Measurements from ENCODE around the gene WDR11. TPM values are rescaled to one million over a fixed set of nuclear protein-coding genes. Genes with fewer than 3 reads are reported as not detected.

Gene WDR11
- polyA plus RNA-seq, 2 of the 4 experiments (the other 2 are of a cell fraction), result 34.4 to 87.1 TPM

GRCh38 chr10:120835603-120836002 is 15.6 kb upstream of the WDR11 start:
- ATAC-seq (no peak), DNase-seq (ENCODE audit: low read depth in 1 of 2, low spot score in 1 of 2) (no peak), FAIRE-seq (no peak)
- Histone ChIP-seq H3K4me2 (no peak overlapping the region), H3K27ac (no peak overlapping the region), H3K9me3 (no peaks in the 10 kb centered on the region), H3K4me1 (no peaks in the 10 kb centered on the region), H3K4me3 (no peak overlapping the region)
- WGBS (ENCODE audit: missing lambda C conversion rate), result 5% methylated on average over 2 of the region's 2 CpGs
- TF ChIP-seq, protein P1, sequence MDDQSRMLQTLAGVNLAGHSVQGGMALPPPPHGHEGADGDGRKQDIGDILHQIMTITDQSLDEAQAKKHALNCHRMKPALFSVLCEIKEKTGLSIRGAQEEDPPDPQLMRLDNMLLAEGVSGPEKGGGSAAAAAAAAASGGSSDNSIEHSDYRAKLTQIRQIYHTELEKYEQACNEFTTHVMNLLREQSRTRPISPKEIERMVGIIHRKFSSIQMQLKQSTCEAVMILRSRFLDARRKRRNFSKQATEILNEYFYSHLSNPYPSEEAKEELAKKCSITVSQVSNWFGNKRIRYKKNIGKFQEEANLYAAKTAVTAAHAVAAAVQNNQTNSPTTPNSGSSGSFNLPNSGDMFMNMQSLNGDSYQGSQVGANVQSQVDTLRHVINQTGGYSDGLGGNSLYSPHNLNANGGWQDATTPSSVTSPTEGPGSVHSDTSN (IDR thresholded peaks at IDR 0.05), result no peak
- TF ChIP-seq REST (IDR thresholded peaks at IDR 0.05) (no peak), CBX8 (IDR thresholded peaks at IDR 0.05) (no peak), TP53 (CRISPR knock-in tag; IDR thresholded peaks at IDR 0.05) (no peak), HDAC2 (IDR thresholded peaks at IDR 0.05) (no peak), ELK1 (IDR thresholded peaks at IDR 0.05; ENCODE audit: low read depth, low read length) (no peak), POLR2A (IDR thresholded peaks at IDR 0.05; ENCODE audit: low read length) (no peak), HOXA7 (CRISPR knock-in tag; IDR thresholded peaks at IDR 0.05) (no peak), JUNB (IDR thresholded peaks at IDR 0.05) (no peak)
- CTCF ChIA-PET, result no interaction called here
- POLR2A ChIA-PET, result no interaction called here

- no peak for ATAC-seq
- no peaks in the 10 kb centered on the region for H3K4me1 ChIP-seq
- H3K9me3 ChIP-seq, result no peaks in the 10 kb centered on the region
- H3K4me3 ChIP-seq, result no peak overlapping the region
- no peak for DNase-seq (ENCODE audit: low read depth in 1 of 2, low spot score in 1 of 2)
- ChIA-PET POLR2A (no interaction called here), CTCF (interaction anchor here (1.5 to 1.7 kb wide), 2 partner anchors 13 to 17 kb away, joined by 4 read pairs; no protein-coding TSS in a partner anchor)
- H3K27ac ChIP-seq, result no peak overlapping the region
- FAIRE-seq, result no peak
- no peak overlapping the region for H3K4me2 ChIP-seq
- 40% methylated on average over 3 of the region's 3 CpGs for WGBS (ENCODE audit: missing lambda C conversion rate)
- TF ChIP-seq EHF (CRISPR knock-in tag; IDR thresholded peaks at IDR 0.05) (no peak), MAX (IDR thresholded peaks at IDR 0.05) (no peak), TFCP2L1 (CRISPR knock-in tag; IDR thresholded peaks at IDR 0.05) (no peak), FOSL2 (IDR thresholded peaks at IDR 0.05) (no peak), FOSL2 (CRISPR knock-in tag; IDR thresholded peaks at IDR 0.05) (no peak), HOXB5 (CRISPR knock-in tag; IDR thresholded peaks at IDR 0.05) (no peak), KDM1A (IDR thresholded peaks at IDR 0.05; ENCODE audit: low read depth) (no peak), FOSB (CRISPR knock-in tag; IDR thresholded peaks at IDR 0.05) (no peak)
- TF ChIP-seq, protein P1 (IDR thresholded peaks at IDR 0.05), result no peak
Measured at GRCh38 chr10:120838941-120839340, 12.2 kb upstream of the WDR11 start.

DNA sequence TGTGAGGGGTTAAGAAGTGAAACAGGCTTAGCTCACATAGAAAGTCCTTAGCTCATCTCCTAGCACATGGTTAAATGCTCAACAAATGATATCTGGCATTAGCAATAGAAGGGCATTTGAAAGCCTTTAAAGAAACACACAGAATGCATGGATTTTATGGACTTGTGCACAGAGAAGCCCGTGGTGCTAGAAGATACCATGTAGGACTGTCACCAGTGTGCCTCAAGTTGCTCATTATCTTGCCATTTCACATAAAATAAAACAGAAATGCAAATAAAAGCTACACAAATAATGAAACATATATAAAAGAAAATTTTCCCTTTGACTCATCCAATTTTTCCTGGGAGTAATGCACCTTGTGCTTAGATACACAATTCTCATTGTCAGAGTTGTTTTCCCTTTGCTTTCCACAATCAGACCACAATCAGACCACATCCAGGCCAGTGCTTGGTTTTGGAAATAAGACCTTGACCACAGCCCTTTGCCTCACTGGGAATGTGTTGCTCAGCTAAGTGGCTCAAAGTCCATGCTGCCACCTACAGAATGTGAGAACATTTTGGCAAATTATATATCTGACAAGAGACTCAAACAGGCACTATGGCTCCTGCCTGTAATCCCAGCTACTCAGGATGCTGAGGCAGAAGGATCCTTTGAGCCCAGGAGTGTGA is 9.5 kb upstream of the WDR11 start:
- DNase-seq (ENCODE audit: low read depth in 1 of 2, low spot score in 1 of 2) (no peak), ATAC-seq (no peak), FAIRE-seq (no peak)
- POLR2A ChIA-PET, result no interaction called here
- Histone ChIP-seq H3K4me3 (no peak overlapping the region), H3K27ac (no peak overlapping the region), H3K4me1 (no peaks in the 10 kb centered on the region), H3K9me3 (no peaks in the 10 kb centered on the region), H3K4me2 (no peak overlapping the region)
- CTCF ChIA-PET, result interaction anchor here (1.1 kb wide), 1 partner anchor 17 kb away, joined by 3 read pairs; no protein-coding TSS in a partner anchor
- 0% methylated on average over 1 of the region's 1 CpG for WGBS (ENCODE audit: missing lambda C conversion rate)
- TF ChIP-seq, protein P1 (IDR thresholded peaks at IDR 0.05), result no peak
- TF ChIP-seq NPAS2 (CRISPR knock-in tag; IDR thresholded peaks at IDR 0.05; ENCODE audit: borderline replicate concordance) (no peak), EHMT2 (IDR thresholded peaks at IDR 0.05; ENCODE audit: low read depth) (no peak), HOXA7 (CRISPR knock-in tag; IDR thresholded peaks at IDR 0.05) (no peak), ZFP36 (IDR thresholded peaks at IDR 0.05; ENCODE audit: borderline replicate concordance, partially characterized antibody) (no peak), RAD21 (conservative IDR thresholded peaks at IDR 0.05 in 1 of 2, IDR thresholded peaks at IDR 0.05 in 1 of 2) (no peak), GATA3 (IDR thresholded peaks at IDR 0.05; ENCODE audit: borderline replicate concordance) (no peak), MAZ (IDR thresholded peaks at IDR 0.05; ENCODE audit: borderline replicate concordance, low read depth, low read length) (no peak), MAX (IDR thresholded peaks at IDR 0.05) (no peak), RARB (CRISPR knock-in tag; IDR thresholded peaks at IDR 0.05) (no peak)
- TF ChIP-seq, protein P2, sequence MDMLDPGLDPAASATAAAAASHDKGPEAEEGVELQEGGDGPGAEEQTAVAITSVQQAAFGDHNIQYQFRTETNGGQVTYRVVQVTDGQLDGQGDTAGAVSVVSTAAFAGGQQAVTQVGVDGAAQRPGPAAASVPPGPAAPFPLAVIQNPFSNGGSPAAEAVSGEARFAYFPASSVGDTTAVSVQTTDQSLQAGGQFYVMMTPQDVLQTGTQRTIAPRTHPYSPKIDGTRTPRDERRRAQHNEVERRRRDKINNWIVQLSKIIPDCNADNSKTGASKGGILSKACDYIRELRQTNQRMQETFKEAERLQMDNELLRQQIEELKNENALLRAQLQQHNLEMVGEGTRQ (IDR thresholded peaks at IDR 0.05), result no peak

All from A549 (cell line).